ENCODE results near the gene ZRANB3. TPM values are rescaled to one million over a fixed set of nuclear protein-coding genes. Genes with fewer than 3 reads are reported as not detected.
A peak's percentile ranks its signal among the peaks of the same experiment; 100 is the strongest.

The ZRANB3 gene
- total and polyA plus RNA-seq, 11 donors, result 0.69 to 4.1 (median 1.5) TPM

GRCh38 chr2:135490376-135490775 is 40.6 kb downstream of the ZRANB3 start:
- TF ChIP-seq, protein P1, sequence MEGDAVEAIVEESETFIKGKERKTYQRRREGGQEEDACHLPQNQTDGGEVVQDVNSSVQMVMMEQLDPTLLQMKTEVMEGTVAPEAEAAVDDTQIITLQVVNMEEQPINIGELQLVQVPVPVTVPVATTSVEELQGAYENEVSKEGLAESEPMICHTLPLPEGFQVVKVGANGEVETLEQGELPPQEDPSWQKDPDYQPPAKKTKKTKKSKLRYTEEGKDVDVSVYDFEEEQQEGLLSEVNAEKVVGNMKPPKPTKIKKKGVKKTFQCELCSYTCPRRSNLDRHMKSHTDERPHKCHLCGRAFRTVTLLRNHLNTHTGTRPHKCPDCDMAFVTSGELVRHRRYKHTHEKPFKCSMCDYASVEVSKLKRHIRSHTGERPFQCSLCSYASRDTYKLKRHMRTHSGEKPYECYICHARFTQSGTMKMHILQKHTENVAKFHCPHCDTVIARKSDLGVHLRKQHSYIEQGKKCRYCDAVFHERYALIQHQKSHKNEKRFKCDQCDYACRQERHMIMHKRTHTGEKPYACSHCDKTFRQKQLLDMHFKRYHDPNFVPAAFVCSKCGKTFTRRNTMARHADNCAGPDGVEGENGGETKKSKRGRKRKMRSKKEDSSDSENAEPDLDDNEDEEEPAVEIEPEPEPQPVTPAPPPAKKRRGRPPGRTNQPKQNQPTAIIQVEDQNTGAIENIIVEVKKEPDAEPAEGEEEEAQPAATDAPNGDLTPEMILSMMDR (IDR thresholded peaks at IDR 0.05), result no peak
- TF ChIP-seq POLR2A (IDR thresholded peaks at IDR 0.05), result no peak
- ATAC-seq (no peak), DNase-seq (no peak)
- Histone ChIP-seq H3K9me3 (peaks cover 0 to 13% (median 0%) of the 10 kb centered on the region in 12 donors), H3K4me3 (no peak overlapping the region), H3K36me3 (peaks cover 0 to 4% (median 0%) of the 10 kb centered on the region in 9 donors), H3K27me3 (no peaks in the 10 kb centered on the region), H3K4me1 (no peaks in the 10 kb centered on the region), H3K27ac (no peak overlapping the region)
- intact Hi-C loops (cut with DNase I), result no loop called here
- WGBS, 4 donors, result 91 to 98% (median 93%) methylated on average over 1 of the region's 1 CpG

GRCh38 chr2:135485441-135485840 is 45.6 kb downstream of the ZRANB3 start:
- Histone ChIP-seq H3K36me3 (peaks cover 0 to 4% (median 0%) of the 10 kb centered on the region in 9 donors), H3K27me3 (no peaks in the 10 kb centered on the region), H3K4me1 (no peaks in the 10 kb centered on the region), H3K4me3 (no peak overlapping the region), H3K9me3 (peaks cover 0 to 13% (median 0%) of the 10 kb centered on the region in 12 donors), H3K27ac (no peak overlapping the region)
- ATAC-seq (no peak), DNase-seq (no peak)
- 96 to 99% (median 98%) methylated on average over 4 of the region's 4 CpGs for WGBS, 4 donors
- intact Hi-C loops (cut with DNase I), result no loop called here
- TF ChIP-seq POLR2A (IDR thresholded peaks at IDR 0.05), result no peak
- TF ChIP-seq, protein P1 (IDR thresholded peaks at IDR 0.05), result no peak

DNA sequence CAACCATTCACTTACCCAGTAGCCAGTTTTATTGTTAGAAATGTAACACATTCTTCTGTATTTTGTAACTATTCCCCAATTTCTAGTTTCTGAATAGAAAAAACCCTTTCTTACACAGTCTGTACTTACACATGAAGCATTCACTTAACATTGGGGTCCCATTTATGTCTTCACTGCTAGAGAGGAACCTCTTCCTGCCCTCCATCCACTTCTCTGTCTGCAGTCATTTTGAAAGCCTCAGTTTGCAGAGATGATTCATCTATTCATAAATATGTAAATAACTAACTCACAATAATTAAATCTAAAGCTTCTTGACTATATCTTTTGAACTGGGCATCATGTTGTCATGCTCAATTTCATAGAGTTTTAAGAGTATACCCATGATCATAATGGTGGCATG is 55.9 kb downstream of the ZRANB3 start:
- no peaks in the 10 kb centered on the region for H3K36me3 ChIP-seq

GRCh38 chr2:135473567-135473966 is 57.5 kb downstream of the ZRANB3 start:
- Histone ChIP-seq H3K9me3 (no peaks in the 10 kb centered on the region), H3K27me3 (no peaks in the 10 kb centered on the region), H3K36me3 (no peaks in the 10 kb centered on the region), H3K4me3 (no peak overlapping the region), H3K27ac (no peak overlapping the region), H3K4me1 (no peaks in the 10 kb centered on the region)
- 46 to 57% (median 53%) methylated on average over 2 of the region's 2 CpGs for WGBS, 4 donors
- no peak for TF ChIP-seq POLR2A (IDR thresholded peaks at IDR 0.05)
- TF ChIP-seq, protein P1 (IDR thresholded peaks at IDR 0.05), result peak; percentile 24 to 62 (median 47)
- DNase-seq (no peak), ATAC-seq (peak in 2 of 4 donors; percentile 33 to 41)
- intact Hi-C loops (cut with DNase I), result loop anchor here in 9 of 10 donors (2.0 to 10.0 kb wide), 6 partner anchors 121 to 241 kb away; no protein-coding TSS in a partner anchor

More for the DNA sequence above, 55.9 kb downstream of the ZRANB3 start:
- no peaks in the 10 kb centered on the region for H3K27me3 ChIP-seq
- H3K27ac ChIP-seq, result no peak overlapping the region
- intact Hi-C loops (cut with DNase I), result loop anchor here in 4 of 10 donors (10.0 kb wide), 3 partner anchors 120 to 240 kb away; no protein-coding TSS in a partner anchor
- no peaks in the 10 kb centered on the region for H3K4me1 ChIP-seq
- TF ChIP-seq POLR2A (IDR thresholded peaks at IDR 0.05), result no peak
- TF ChIP-seq, protein P1 (IDR thresholded peaks at IDR 0.05), result no peak
- H3K9me3 ChIP-seq, result no peaks in the 10 kb centered on the region
- H3K4me3 ChIP-seq, result no peak overlapping the region
- no peak for DNase-seq
- ATAC-seq, result no peak

Measured in heart left ventricle (tissue), 16 donors.